Transverse colon (tissue), 3 donors: ENCODE results near the gene LDB2.

Experiments
- CTCF ChIP-seq, 5 experiments: fragments of 200-600 bp in 3 of 5; fragments of 450-650 bp in 2 of 5; sonication (generic) in 3 of 5; IDR thresholded peaks; 1 replicate in 2 of 5; 2 replicates in 3 of 5; pipeline ENCODE4 v1.5.1; 2016 to 2017; ENCODE audit warnings: antibody characterized with exemption in 5 of 5, inconsistent platforms in 3 of 5, mild to moderate bottlenecking in 2 of 5, moderate library complexity in 1 of 5
- POLR2A ChIP-seq: fragments of 450-650 bp; IDR thresholded peaks from one replicate; pipeline ENCODE4 v1.6.1; 2016; ENCODE audit warnings: antibody characterized with exemption, mild to moderate bottlenecking, moderate library complexity

- no peak for TF ChIP-seq CTCF (IDR thresholded peaks at IDR 0.05)
- no peak for TF ChIP-seq POLR2A
These were observed 215.5 kb downstream of the LDB2 start for GRCh38 chr4:16682975-16683374.
